Measurements from ENCODE around the gene OPA1.

- TF ChIP-seq, protein P1, sequence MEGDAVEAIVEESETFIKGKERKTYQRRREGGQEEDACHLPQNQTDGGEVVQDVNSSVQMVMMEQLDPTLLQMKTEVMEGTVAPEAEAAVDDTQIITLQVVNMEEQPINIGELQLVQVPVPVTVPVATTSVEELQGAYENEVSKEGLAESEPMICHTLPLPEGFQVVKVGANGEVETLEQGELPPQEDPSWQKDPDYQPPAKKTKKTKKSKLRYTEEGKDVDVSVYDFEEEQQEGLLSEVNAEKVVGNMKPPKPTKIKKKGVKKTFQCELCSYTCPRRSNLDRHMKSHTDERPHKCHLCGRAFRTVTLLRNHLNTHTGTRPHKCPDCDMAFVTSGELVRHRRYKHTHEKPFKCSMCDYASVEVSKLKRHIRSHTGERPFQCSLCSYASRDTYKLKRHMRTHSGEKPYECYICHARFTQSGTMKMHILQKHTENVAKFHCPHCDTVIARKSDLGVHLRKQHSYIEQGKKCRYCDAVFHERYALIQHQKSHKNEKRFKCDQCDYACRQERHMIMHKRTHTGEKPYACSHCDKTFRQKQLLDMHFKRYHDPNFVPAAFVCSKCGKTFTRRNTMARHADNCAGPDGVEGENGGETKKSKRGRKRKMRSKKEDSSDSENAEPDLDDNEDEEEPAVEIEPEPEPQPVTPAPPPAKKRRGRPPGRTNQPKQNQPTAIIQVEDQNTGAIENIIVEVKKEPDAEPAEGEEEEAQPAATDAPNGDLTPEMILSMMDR (conservative IDR thresholded peaks at IDR 0.05; ENCODE audit: low read depth, low read length): no peak
- TF ChIP-seq EZH2 (IDR thresholded peaks at IDR 0.05; ENCODE audit: low read length, unreplicated experiment) (no peak), EZH2phosphoT487 (IDR thresholded peaks at IDR 0.05; ENCODE audit: borderline replicate concordance, low read length) (no peak)
Observed at GRCh38 chr3:193640165-193640715, 47.2 kb downstream of the OPA1 start.
